Measurements from ENCODE around the gene PBXIP1. TPM values are rescaled to one million over a fixed set of nuclear protein-coding genes. Genes with fewer than 3 reads are reported as not detected.

The PBXIP1 gene
- total and polyA plus RNA-seq, 11 donors: 36.9 to 70.4 (median 51.5) TPM

- no peak for ATAC-seq
- no peak for TF ChIP-seq POLR2A (IDR thresholded peaks at IDR 0.05)
- TF ChIP-seq CTCF (IDR thresholded peaks at IDR 0.05): no peak
- Histone ChIP-seq H3K36me3 (peaks cover 0 to 54% (median 27%) of the 10 kb centered on the region in 9 donors), H3K4me1 (peaks cover 0 to 39% (median 8%) of the 10 kb centered on the region in 12 donors), H3K27ac (peak overlapping the region in 1 of 12 donors; percentile 4), H3K4me3 (no peak overlapping the region), H3K27me3 (no peaks in the 10 kb centered on the region), H3K9me3 (no peaks in the 10 kb centered on the region)
- WGBS, 4 donors: 74 to 87% (median 78%) methylated on average over 15 to 17 of the region's 17 CpGs
- intact Hi-C loops (cut with DNase I): no loop called here
- DNase-seq: no peak
Measured at GRCh38 chr1:154945962-154946850, 9.7 kb downstream of the PBXIP1 start.

GRCh38 chr1:154945160-154945961 is 10.5 kb downstream of the PBXIP1 start:
- H3K4me3 ChIP-seq: no peak overlapping the region
- H3K27ac ChIP-seq: peak overlapping the region in 7 of 12 donors; percentile 18 to 60 (median 40)
- peaks cover 0 to 40% (median 8%) of the 10 kb centered on the region in 12 donors for H3K4me1 ChIP-seq
- DNase-seq: peak in 1 of 5 donors; percentile 7
- peaks cover 0 to 46% (median 19%) of the 10 kb centered on the region in 9 donors for H3K36me3 ChIP-seq
- TF ChIP-seq CTCF (IDR thresholded peaks at IDR 0.05) (no peak), POLR2A (IDR thresholded peaks at IDR 0.05) (no peak)
- H3K27me3 ChIP-seq: no peaks in the 10 kb centered on the region
- 82 to 86% (median 84%) methylated on average over 11 to 15 of the region's 15 CpGs for WGBS, 4 donors
- intact Hi-C loops (cut with DNase I): no loop called here
- no peak for ATAC-seq
- H3K9me3 ChIP-seq: no peaks in the 10 kb centered on the region

GRCh38 chr1:154944401-154945159 is 11.3 kb downstream of the PBXIP1 start:
- H3K9me3 ChIP-seq: no peaks in the 10 kb centered on the region
- peaks cover 0 to 47% (median 8%) of the 10 kb centered on the region in 12 donors for H3K4me1 ChIP-seq
- TF ChIP-seq CTCF (IDR thresholded peaks at IDR 0.05) (no peak), POLR2A (IDR thresholded peaks at IDR 0.05) (no peak)
- H3K27ac ChIP-seq: peak overlapping the region in 10 of 12 donors; percentile 18 to 77 (median 36)
- peaks cover 0 to 41% (median 17%) of the 10 kb centered on the region in 9 donors for H3K36me3 ChIP-seq
- H3K27me3 ChIP-seq: no peaks in the 10 kb centered on the region
- DNase-seq (peak in 1 of 5 donors; percentile 63), ATAC-seq (no peak)
- WGBS, 4 donors: 47 to 62% (median 50%) methylated on average over 9 of the region's 9 CpGs
- H3K4me3 ChIP-seq: no peak overlapping the region
- intact Hi-C loops (cut with DNase I): no loop called here

Measured in heart left ventricle (tissue), 16 donors.